ENCODE results near the gene NLRP3.
"Not testable (repeated sequence)": the region's sequence is repeated elsewhere in the genome, so short reads cannot be mapped to it uniquely, and the experiment has no call there.

The NLRP3 gene

GRCh38 chr1:247471445-247472016 lies 55.6 kb downstream of the NLRP3 start:
- no peak for DNase-seq

GRCh38 chr1:247472035-247472434 lies 56.1 kb downstream of the NLRP3 start:
- DNase-seq = no peak

- DNase-seq = no peak
Observed at GRCh38 chr1:247474367-247474766, 58.4 kb downstream of the NLRP3 start.

GRCh38 chr1:247475793-247476192 lies 59.8 kb downstream of the NLRP3 start:
- DNase-seq = no peak

GRCh38 chr1:247476328-247477058 lies 60.5 kb downstream of the NLRP3 start:
- DNase-seq = not testable (repeated sequence)

GRCh38 chr1:247482747-247483146 lies 66.8 kb downstream of the NLRP3 start:
- DNase-seq = no peak

GRCh38 chr1:247487057-247487456 lies 71.1 kb downstream of the NLRP3 start:
- DNase-seq = peak; percentile 58

- DNase-seq = no peak
Observed at GRCh38 chr1:247491328-247491727, 75.4 kb downstream of the NLRP3 start.

- no peak for DNase-seq
Observed at GRCh38 chr1:247493106-247493505, 77.1 kb downstream of the NLRP3 start.

- DNase-seq = no peak
Observed at GRCh38 chr1:247494767-247495166, 78.8 kb downstream of the NLRP3 start.

GRCh38 chr1:247496581-247497285 lies 80.8 kb downstream of the NLRP3 start:
- peak; percentile 72 for DNase-seq
